Activated T-cell treated with anti-CD3 and anti-CD28 coated beads, Interleukin-2, amount 50 U/mL, for 1 hour (primary cell): Measurements from ENCODE around the gene ZNF730.
"Not testable (repeated sequence)": the region's sequence is repeated elsewhere in the genome, so short reads cannot be mapped to it uniquely, and the experiment has no call there.

Experiments
- DNase-seq: peaks from one replicate; pipeline ENCODE4 v3.0.0-alpha.2; 2020

Gene ZNF730

DNA sequence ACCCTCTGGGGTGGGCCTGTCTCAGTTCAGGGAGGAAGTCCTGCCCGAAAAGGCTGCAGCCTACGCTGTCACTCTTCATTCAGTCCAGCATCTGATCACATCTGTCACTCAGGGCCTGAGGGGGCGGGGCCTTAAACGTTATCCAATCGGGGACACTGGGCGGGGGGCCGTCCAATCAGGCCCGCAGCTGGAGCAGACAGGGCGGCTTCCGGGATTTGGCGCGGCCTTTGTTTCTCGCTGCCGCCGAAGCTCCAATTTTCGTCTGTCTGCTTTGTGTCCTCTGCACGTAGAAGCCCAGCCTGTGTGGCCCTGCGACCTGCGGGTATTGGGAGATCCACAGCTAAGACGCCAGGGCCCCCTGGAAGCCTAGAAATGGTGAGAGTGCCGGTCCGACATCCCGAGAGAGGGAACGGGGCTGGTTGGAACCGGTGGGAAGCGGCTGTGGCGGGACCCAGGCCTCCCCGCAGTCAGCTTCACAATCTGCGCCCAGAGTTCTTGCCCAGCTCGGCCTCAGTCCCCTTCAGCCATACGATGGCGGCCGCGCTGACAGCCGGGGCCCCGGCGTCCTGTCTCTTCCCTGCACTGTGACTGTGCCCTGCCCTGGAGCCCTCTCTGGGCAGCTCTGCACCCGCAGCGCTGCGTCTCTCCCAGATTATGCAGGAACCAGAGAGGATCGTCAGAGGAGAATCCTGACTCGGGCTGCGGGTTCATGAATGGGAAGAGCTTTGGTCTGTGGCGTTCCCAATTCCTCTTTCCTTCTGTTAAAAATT, at the start of gene ZNF730:
TSS of gene ZNF730 (plus strand) at position 224 of the 770 bp plus-strand sequence. CDS start at position 373, 149 bp downstream.
- peak; percentile 60 for DNase-seq

DNA sequence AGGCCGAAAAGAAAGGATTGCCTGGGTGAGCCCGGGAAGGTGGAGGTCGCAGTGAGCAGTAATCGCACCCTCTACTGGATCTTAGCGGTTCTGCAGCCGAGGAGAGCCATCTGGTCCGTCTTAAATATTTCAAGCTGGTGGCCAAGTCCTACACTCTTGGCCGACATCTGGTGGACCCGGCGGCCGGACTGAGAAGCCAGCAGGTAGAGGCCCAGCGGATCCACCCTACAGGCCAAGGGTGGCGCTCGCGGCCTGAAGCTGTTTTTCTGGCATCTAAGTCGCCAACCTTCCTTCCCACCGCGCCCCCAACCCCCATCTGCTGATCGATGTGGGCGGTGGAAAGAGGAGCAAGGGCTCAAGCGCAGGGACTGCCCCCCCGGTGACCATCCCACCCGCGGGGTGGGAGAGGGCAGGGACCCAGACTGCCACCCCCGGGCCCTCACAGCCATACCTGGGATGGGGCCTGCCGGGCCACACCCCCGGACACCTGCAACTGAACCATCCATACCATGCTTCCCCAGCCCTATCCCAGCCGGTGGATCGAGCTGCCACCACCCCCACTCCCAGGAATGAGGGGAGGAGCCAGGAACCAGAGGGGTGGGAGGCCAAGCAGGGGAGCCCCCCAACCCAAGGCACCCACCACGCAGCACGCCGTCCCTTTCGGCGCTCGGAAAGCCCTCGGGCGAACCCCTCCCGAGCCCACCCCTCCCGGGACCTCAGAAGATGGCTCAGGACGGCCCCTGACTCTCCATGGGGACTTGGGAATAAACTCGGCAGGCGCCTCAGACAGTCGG, 46.3 kb upstream of the ZNF730 start:
- DNase-seq: no peak

DNA sequence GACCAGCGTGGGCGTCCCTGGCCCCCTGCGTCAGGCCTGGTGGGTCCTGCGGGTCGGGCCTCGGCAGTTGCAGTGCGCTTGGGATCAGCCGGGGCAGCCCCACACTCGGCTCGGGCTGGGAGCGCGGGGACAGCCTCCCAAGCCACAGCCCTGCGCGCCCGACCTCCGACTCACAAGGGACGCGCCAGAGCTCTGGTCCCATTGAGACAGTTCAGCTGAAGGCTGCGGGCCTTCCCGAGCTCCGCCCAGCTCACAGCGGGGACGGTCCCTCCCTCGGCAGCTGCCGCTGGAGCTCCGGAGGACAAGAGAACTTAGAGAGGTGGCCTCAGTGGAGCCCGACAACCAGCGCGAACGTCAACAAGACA, 45.7 kb upstream of the ZNF730 start:
- no peak for DNase-seq

DNA sequence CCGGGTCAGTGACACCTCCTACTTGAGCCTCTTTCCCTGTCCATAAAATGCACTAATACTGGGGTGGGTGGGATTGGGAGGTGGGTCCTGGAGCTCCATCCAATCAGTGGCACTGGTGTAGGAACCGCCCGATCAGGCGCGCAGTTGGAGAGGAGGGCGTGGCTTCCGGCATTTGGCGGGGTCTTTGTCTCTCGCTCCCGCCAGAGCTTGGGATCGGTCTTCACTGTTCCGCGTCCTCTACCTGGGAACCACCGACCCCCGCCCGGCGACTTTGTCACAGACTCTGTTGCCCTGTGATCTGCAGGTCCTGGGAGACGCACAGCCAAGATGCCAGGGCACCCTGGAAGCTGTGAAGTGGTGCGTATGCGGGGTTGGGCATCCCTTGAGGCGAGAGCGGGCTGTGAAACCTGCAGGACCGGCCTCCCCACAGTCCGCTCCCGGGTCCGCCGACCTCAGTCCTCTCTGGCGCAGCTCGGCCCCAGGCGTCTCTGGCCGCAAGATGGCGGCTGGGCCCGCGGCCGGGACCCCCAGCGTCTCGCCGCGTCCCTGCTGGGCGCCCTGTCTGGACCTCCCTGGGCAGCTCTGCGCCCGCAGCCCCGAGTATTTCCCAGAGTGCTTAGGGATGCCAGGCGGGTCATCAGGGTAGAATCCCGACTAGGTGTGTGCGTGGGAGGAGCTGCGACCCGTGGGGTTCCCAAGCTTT, 41.6 kb upstream of the ZNF730 start:
- DNase-seq: no peak

DNA sequence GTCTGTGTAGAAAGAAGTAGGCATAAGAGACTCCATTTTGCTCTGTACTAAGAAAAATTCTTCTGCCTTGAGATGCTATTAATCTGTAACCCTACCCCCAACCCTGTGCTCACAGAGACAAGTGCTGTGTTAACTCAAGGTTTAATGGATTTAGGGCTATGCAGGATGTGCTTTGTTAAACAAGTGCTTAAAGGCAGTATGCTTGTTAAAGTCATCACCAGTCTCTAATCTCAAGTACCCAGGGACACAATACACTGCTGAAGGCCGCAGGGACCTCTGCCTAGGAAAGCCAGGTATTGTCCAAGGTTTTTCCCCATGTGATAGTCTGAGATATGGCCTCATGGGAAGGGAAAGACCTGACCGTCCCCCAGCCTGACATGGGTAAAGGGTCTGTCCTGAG, 39.0 kb upstream of the ZNF730 start:
- not testable (repeated sequence) for DNase-seq

DNA sequence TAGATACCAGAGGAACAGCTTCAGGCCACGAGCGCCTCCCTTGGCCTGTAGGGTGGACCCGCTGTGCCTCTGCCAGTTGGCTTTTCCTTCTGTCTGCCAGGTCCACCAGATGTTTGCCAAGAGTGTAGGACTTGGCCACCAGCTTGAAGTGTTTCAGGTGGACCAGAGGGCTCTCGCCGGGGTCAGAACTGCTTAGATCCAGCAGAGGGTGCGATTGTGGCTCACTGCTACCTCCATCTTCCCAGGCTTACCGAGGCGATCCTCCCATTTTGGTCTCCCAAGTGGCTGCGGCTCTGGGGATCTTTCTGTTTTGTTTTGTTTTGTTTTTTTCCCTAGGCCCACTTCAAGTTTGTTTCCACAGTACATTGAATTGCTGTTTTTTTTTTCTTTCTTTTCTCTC, 23.0 kb upstream of the ZNF730 start:
- DNase-seq: no peak

DNA sequence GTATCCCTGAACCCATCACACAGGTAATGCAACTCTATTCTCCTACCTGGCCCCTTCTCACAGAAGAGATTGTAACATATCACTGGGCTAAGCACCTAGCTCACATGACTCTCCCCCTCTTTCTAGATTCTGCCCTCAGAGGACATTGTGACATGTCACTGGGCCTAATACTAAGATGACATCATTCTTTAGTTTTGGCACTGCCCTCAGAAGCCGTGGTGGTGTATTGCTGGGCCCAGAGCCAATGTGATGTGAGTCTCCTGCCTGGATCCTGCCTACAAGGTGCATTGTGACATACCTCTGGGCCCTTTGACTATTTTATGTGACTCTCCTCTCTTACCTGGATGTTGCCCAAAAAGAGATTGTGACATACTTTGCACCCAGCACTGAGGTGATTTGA, 21.4 kb upstream of the ZNF730 start:
- no peak for DNase-seq

DNA sequence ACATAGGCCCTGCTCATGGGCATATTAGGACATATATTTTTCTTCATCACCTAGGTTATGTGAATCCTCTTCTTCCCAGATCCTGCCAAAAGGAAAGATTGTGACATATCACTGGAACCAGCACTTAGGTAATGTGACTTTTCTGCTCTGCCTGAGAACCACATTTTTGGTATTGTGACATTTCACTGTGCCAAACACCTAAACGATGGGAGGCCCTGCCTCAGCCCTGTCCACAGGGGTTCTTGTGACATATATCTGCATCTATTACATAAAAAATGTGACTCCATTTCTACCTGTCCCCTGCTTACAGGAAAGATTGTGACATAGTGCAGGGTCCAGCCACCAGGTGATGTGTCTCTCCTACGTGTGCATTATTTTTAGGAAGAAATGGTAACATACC, 18.5 kb upstream of the ZNF730 start:
- DNase-seq: no peak

DNA sequence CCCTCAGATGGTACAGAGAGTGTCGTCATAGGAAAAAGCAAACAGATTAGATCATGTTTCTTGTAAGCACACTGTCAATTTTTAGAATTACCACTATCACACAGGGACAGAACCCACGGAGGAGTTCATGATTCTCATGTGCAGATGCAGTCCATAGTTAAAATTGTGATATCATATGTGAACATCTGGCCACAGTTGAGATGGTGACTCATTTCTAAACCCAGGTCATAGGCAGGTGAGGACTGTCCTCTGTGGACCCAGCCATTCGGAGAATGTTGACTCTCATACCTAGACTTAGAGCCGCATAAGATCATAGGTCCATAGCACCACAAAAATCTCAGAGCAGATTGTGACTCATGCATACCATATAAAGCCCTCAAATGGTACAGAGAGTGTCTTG, 17.8 kb upstream of the ZNF730 start:
- DNase-seq: no peak

DNA sequence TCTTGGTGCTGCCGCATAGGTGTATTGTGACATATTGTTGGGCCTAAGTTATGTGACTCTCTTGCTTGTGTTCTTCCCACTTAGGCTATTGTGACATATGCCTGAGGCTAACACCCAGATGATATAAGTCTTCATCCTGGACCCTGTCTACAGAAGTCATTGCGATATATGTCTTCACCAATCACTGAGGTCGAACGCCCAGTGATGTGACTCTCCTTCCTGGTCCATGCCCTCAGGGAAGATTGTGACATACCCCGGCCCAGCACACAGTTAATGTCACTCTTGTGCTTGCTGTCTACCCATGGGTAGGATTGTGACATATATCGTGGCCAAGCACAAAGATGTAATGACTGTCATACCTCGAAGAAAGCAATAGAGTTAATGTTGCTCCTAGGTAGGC, 16.9 kb upstream of the ZNF730 start:
- no peak for DNase-seq

DNA sequence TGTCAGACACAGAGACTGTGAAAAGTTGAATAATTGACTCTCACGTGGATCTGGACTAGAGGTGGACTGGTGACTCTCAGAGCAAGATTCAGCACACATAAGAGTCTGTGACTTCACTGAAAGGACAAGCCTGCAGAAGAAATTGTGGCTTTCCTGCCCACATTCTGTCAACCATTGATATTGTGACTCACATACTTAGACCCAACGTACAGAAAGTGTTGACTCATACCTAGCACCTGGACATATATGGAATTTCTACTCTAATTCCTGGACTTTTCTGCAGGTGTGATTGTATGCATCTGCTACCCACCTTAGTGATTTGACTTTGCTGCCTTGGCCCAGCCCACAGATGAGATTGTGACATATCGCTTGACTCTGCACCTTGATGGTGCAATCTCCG, 15.6 kb upstream of the ZNF730 start:
- no peak for DNase-seq

DNA sequence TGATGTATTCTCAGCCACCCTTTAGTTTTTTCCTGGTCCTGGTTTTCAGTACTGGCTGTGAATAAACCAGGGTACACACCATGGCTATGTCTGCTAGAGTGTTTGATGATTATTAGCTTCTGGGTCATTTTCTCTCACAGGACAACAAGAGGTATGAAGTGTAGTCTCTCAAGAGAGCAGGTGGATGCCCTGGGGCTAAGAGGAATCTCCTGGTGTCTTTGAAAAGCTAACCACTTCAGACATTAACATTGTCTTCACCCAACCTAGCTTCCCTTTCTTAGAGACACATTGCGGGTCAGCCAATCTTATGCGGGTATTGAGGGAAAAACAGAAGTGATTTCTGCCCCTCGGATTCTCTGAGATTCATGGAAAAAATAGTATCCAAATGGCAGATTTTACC, 1.6 kb downstream of the ZNF730 start:
- no peak for DNase-seq

DNA sequence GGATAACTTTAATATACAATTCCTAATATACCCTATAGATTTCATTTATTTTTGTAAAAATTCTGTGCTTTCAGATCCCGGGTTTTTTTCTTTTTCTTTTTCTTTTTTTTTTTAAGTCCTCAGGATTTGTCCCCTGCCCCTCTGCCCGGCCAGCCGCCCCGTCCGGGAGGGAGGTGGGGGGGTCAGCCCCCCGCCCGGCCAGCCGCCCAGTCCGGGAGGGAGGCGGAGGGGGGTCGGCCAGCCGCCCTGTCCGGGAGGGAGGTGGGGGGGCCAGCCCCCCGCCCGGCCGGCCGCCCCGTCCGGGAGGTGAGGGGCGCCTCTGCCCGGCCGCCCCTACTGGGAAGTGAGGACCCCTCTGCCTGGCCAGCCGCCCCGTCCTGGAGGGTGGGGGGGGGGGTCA, 17.4 kb downstream of the ZNF730 start:
- not testable (repeated sequence) for DNase-seq

DNA sequence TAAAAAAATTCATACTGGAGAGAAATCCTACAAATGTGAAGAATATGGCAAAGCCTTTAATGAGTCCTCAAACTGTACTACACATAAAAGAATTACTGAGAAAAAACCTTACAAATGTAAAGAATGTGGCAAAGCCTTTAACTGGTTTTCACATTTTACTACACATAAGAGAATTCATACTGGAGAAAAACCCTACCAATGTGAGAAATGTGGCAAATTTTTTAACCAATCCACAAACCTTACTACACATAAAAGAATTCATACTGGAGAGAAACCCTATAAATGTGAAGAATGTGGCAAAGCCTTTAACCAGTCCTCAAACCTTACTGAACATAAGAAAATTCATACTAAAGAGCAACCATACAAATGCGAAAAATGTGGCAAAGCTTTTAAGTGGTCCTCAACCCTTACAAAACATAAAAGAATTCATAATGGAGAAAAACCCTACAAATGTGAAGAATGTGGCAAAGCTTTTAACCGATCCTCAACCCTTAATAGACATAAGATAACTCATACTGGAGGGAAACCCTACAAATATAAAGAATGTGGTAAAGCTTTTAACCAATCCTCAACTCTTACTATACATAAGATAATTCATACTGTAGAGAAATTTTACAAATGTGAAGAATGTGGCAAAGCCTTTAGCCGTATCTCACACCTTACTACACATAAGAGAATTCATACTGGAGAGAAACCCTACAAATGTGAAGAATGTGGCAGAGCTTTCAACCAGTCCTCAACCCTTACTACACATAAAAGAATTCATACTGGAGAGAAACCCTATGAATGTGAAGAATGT, 29.0 kb downstream of the ZNF730 start:
- no peak for DNase-seq

DNA sequence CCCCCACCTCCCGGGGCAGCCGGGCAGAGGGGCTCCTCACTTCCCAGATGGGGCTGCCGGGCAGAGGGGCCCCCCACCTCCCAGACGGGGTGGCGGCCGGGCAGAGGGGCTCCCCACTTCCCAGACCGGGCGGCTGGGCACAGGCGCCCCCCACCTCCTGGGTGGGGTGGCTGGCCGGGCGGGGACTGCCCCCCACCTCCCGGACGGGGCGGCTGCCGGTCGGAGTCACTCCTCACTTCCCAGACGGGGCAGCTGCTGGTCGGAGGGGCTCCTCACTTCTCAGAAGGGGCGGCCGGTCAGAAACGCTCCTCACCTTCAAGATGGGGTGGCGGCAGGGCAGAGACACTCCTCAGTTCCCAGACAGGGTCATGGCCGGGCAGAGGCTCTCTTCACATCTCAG, 43.9 kb downstream of the ZNF730 start:
- DNase-seq: no peak

DNA sequence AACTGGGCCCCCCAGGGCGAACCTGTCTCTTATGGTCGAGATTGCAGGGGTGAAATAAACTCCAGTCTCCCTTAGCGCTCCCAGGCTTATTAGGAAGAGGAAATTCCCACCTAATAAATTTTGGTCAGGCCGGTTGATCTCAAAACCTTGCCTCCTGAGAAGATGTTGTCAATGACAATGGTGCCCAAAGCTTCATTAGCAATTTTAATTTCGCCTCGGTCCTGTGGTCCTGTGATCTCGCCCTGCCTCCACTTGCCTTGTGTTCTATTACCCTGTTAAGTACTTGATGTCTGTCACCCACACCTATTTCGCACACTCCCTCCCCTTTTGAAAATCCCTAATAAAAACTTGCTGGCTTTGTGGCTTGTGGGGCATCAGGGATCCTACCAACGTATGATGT, 51.5 kb downstream of the ZNF730 start:
- DNase-seq: not testable (repeated sequence)

DNA sequence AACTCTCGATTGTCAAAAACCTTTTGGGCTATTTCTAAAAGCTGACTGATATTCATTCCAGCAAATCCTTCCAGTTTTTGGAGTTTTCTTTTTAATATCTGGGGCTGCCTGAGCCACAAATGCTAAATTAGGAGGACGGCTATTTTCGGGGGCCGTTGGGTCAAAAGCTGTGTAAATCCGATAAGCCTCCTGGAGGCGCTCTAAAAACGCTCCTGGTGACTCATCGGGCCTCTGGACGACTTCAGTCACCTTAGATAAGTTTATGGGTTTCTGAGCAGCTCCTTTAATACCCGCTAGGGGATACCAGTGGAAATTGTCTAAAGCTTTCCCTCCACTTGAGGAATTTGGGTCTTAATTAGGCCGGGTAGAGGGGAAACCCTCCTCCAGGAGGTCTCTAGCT, 66.4 kb downstream of the ZNF730 start:
- DNase-seq: no peak

DNA sequence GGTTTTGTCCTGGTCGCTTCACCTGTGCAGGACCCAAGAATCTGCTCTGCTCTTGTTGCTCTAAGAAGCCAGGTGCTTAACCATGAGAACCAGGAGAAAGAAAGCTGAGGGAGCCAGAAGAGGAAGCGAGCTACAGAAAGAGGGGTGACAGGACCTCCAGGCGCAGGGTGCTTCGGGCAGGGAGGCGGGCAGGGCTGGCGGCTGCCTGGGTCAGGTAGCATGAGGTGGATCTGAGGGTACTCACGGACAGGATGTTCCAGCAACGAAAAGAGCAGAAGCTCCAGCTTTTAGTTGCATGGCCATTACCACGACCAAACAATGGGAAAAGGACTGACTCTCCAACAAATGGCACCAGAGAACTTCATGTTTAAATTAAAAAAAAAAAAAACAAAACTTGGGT, 73.5 kb downstream of the ZNF730 start:
- no peak for DNase-seq
